ENCODE results near the gene STEAP1B. TPM values are rescaled to one million over a fixed set of nuclear protein-coding genes. Genes with fewer than 3 reads are reported as not detected.
A peak's percentile ranks its signal among the peaks of the same experiment; 100 is the strongest.

The STEAP1B gene
- total and polyA plus RNA-seq, 4 donors, result 0.06 to 0.28 (median 0.08) TPM; not detected in 1

- WGBS, result 61% methylated on average over 14 of the region's 14 CpGs
- Histone ChIP-seq H3K4me3 (ENCODE audit: low read depth in 1 of 3, low read length in 3 of 3) (no peak overlapping the region), H3K9ac (ENCODE audit: low read depth in 1 of 2, low read length in 2 of 2) (no peak overlapping the region), H3K9me3 (ENCODE audit: control insufficient read depth in 4 of 4, low read length in 3 of 4) (no peaks in the 10 kb centered on the region), H3K36me3 (ENCODE audit: control insufficient read depth in 4 of 4, insufficient read depth in 3 of 4, low read depth in 1 of 4, low read length in 3 of 4) (no peaks in the 10 kb centered on the region), H3K4me1 (ENCODE audit: control insufficient read depth in 4 of 4, insufficient read depth in 4 of 4, low read length in 3 of 4) (no peaks in the 10 kb centered on the region), H3K27me3 (ENCODE audit: control insufficient read depth in 4 of 4, insufficient read depth in 4 of 4, low read length in 3 of 4) (no peaks in the 10 kb centered on the region), H3K27ac (ENCODE audit: low read depth in 1 of 2, low read length in 2 of 2) (peak overlapping the region in 1 of 2 donors; percentile 1)
- no peak for TF ChIP-seq EGR1 (IDR thresholded peaks at IDR 0.05; ENCODE audit: low read depth in 2 of 2)
- TF ChIP-seq NR2F2 (IDR thresholded peaks at IDR 0.05), result peak; percentile 68
- no peak for DNase-seq (ENCODE audit: low spot score)
Measured at GRCh38 chr7:22445140-22445743, 54.7 kb downstream of the STEAP1B start.

GRCh38 chr7:22444181-22444971 is 55.6 kb downstream of the STEAP1B start:
- 78% methylated on average over 13 of the region's 13 CpGs for WGBS
- Histone ChIP-seq H3K4me1 (ENCODE audit: control insufficient read depth in 4 of 4, insufficient read depth in 4 of 4, low read length in 3 of 4) (no peaks in the 10 kb centered on the region), H3K9me3 (ENCODE audit: control insufficient read depth in 4 of 4, low read length in 3 of 4) (no peaks in the 10 kb centered on the region), H3K27ac (ENCODE audit: low read depth in 1 of 2, low read length in 2 of 2) (no peak overlapping the region), H3K27me3 (ENCODE audit: control insufficient read depth in 4 of 4, insufficient read depth in 4 of 4, low read length in 3 of 4) (no peaks in the 10 kb centered on the region), H3K36me3 (ENCODE audit: control insufficient read depth in 4 of 4, insufficient read depth in 3 of 4, low read depth in 1 of 4, low read length in 3 of 4) (no peaks in the 10 kb centered on the region), H3K9ac (ENCODE audit: low read depth in 1 of 2, low read length in 2 of 2) (no peak overlapping the region), H3K4me3 (ENCODE audit: low read depth in 1 of 3, low read length in 3 of 3) (no peak overlapping the region)
- TF ChIP-seq SP1 (IDR thresholded peaks at IDR 0.05) (peak; percentile 7), GABPA (IDR thresholded peaks at IDR 0.05 in 1 of 2, conservative IDR thresholded peaks at IDR 0.05 in 1 of 2) (no peak), MAX (IDR thresholded peaks at IDR 0.05) (no peak), YY1 (IDR thresholded peaks at IDR 0.05) (no peak)
- DNase-seq (ENCODE audit: low spot score), result no peak

GRCh38 chr7:22443370-22444180 is 56.4 kb downstream of the STEAP1B start:
- H3K27ac ChIP-seq (ENCODE audit: low read depth in 1 of 2, low read length in 2 of 2), result no peak overlapping the region
- no peaks in the 10 kb centered on the region for H3K4me1 ChIP-seq (ENCODE audit: control insufficient read depth in 4 of 4, insufficient read depth in 4 of 4, low read length in 3 of 4)
- TF ChIP-seq RXRA (IDR thresholded peaks at IDR 0.05), result no peak
- TF ChIP-seq RAD21 (IDR thresholded peaks at IDR 0.05), result no peak
- TF ChIP-seq FOXA1 (IDR thresholded peaks at IDR 0.05), result no peak
- TF ChIP-seq REST (IDR thresholded peaks at IDR 0.05), result no peak
- no peak for TF ChIP-seq ZBTB33 (IDR thresholded peaks at IDR 0.05)
- TF ChIP-seq JUND (IDR thresholded peaks at IDR 0.05), result no peak
- TF ChIP-seq HNF4A (conservative IDR thresholded peaks at IDR 0.05), result no peak
- TF ChIP-seq EGR1 (IDR thresholded peaks at IDR 0.05; ENCODE audit: low read depth in 2 of 2), result no peak
- no peak for TF ChIP-seq MAX (IDR thresholded peaks at IDR 0.05)
- no peak for TF ChIP-seq YY1 (IDR thresholded peaks at IDR 0.05)
- no peak for TF ChIP-seq SP1 (IDR thresholded peaks at IDR 0.05)
- TF ChIP-seq HNF4G (IDR thresholded peaks at IDR 0.05), result no peak
- no peaks in the 10 kb centered on the region for H3K36me3 ChIP-seq (ENCODE audit: control insufficient read depth in 4 of 4, insufficient read depth in 3 of 4, low read depth in 1 of 4, low read length in 3 of 4)
- H3K9ac ChIP-seq (ENCODE audit: low read depth in 1 of 2, low read length in 2 of 2), result no peak overlapping the region
- no peaks in the 10 kb centered on the region for H3K27me3 ChIP-seq (ENCODE audit: control insufficient read depth in 4 of 4, insufficient read depth in 4 of 4, low read length in 3 of 4)
- H3K9me3 ChIP-seq (ENCODE audit: control insufficient read depth in 4 of 4, low read length in 3 of 4), result no peaks in the 10 kb centered on the region
- no peak for DNase-seq (ENCODE audit: low spot score)
- WGBS, result 65% methylated on average over 7 of the region's 7 CpGs
- H3K4me3 ChIP-seq (ENCODE audit: low read depth in 1 of 3, low read length in 3 of 3), result no peak overlapping the region

All from liver (tissue), 9 donors.